ENCODE measurements around the gene TIGD7.
"Not testable (repeated sequence)": the region's sequence is repeated elsewhere in the genome, so short reads cannot be mapped to it uniquely, and the experiment has no call there.

The TIGD7 gene

GRCh38 chr16:3283543-3284447 is 21.4 kb downstream of the TIGD7 start:
- peak overlapping the region; percentile 75 to 94 (median 89) for H3K4me3 ChIP-seq (ENCODE audit: low read depth in 1 of 5, low read length in 5 of 5)
- peaks cover 5 to 33% (median 12%) of the 10 kb centered on the region in 5 donors for H3K9me3 ChIP-seq (ENCODE audit: control insufficient read depth in 5 of 5, low read length in 5 of 5)
- H3K27ac ChIP-seq (ENCODE audit: low read depth, low read length): peak overlapping the region; percentile 97
- H3K27me3 ChIP-seq (ENCODE audit: control insufficient read depth in 5 of 5, insufficient read depth in 4 of 5, low read length in 5 of 5): no peaks in the 10 kb centered on the region
- peaks cover 7 to 28% (median 25%) of the 10 kb centered on the region in 5 donors for H3K36me3 ChIP-seq (ENCODE audit: control insufficient read depth in 5 of 5, insufficient read depth in 5 of 5, low read length in 5 of 5)
- peaks cover 10 to 36% (median 27%) of the 10 kb centered on the region in 5 donors for H3K4me1 ChIP-seq (ENCODE audit: control insufficient read depth in 5 of 5, insufficient read depth in 5 of 5, low read length in 5 of 5)
- peak overlapping the region; percentile 73 to 99 (median 94) for H3K9ac ChIP-seq (ENCODE audit: low read length in 5 of 5)

DNA sequence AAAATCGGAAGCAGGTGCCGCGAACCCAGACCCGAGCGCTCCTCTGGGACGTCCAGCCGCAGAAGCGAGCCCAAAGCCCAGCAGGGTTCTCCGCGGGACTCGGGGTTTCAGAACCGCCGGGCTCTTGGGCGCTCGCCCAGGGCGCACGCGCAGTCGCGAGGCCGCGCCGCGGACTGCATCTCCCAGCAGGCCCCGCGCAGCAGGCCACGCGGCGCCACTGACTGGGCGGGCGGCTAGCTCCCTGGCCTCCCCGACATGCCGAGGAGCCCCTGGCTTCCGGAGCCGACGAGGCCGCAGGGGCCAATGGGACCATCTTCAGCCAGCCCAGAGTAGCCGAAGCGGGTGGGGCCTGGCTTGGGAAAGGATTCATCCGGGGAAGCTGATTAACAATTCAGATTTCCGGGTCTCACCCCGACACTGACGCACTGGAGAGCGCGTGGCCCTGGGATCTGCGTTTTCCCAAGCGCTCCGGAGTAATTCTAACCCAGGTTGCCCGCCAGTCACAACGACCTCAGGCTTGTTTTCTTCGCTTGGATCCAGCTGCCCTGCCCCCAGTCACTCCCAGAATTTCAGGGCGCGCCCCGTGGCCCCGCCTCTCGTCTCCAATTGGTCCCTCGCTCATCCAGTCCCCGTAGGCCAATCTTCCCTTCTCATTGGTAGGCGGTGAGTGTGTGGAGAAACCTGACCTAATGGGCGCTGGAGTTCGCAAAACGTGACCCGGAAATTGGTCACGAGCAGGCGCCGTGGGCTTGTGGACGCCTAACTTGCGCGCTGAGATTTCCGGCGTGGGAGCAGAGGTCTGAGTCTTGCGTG is 22.3 kb downstream of the TIGD7 start, which contains the start of gene ZNF263:
TSS of gene ZNF263 (plus strand) at position 762 of the 813 bp plus-strand sequence. CDS start 328 bp downstream, outside the sequence.
- Histone ChIP-seq H3K4me1 (ENCODE audit: control insufficient read depth in 5 of 5, insufficient read depth in 5 of 5, low read length in 5 of 5) (peaks cover 10 to 36% (median 27%) of the 10 kb centered on the region in 5 donors), H3K9ac (ENCODE audit: low read length in 5 of 5) (peak within 1 kb of the TSS; percentile 92 to 99 (median 94)), H3K27ac (ENCODE audit: low read depth, low read length) (peak within 1 kb of the TSS; percentile 97), H3K27me3 (ENCODE audit: control insufficient read depth in 5 of 5, insufficient read depth in 4 of 5, low read length in 5 of 5) (no peaks in the 10 kb centered on the region), H3K4me3 (ENCODE audit: low read depth in 1 of 5, low read length in 5 of 5) (peak within 1 kb of the TSS; percentile 75 to 94 (median 89)), H3K36me3 (ENCODE audit: control insufficient read depth in 5 of 5, insufficient read depth in 5 of 5, low read length in 5 of 5) (peaks cover 7 to 21% (median 19%) of the 10 kb centered on the region in 5 donors), H3K9me3 (ENCODE audit: control insufficient read depth in 5 of 5, low read length in 5 of 5) (peaks cover 0 to 26% (median 11%) of the 10 kb centered on the region in 5 donors)

DNA sequence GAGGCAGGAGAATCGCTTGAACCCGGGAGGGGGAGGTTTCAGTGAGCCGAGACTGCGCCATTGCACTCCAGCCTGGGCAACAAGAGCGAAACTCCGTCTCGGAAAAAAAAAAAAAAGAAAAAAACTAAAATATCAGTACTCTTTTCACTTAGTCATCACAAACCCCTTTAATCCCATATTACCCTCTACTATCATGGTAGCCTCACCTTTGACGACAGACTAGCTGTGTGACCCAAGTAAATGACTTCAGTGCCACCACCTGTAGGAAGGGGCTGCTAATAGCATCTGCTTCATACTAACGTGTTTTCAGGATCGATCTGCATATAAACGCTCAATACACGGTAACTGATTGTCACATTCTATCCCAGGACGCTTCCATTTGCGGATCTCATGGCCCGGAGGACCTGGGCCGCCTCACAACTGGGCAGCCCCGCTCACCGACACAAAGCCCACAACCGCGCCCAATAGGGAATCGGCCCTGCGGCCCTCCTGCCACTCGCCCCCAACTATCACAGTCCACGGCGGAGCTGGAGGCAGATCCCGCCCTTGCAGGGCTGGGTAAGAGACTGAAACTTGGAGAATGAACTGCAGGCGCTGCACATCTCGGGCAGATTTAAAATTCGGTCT is 23.0 kb downstream of the TIGD7 start:
- Histone ChIP-seq H3K27me3 (ENCODE audit: control insufficient read depth in 5 of 5, insufficient read depth in 4 of 5, low read length in 5 of 5) (no peaks in the 10 kb centered on the region), H3K27ac (ENCODE audit: low read depth, low read length) (peak overlapping the region; percentile 97), H3K4me3 (ENCODE audit: low read depth in 1 of 5, low read length in 5 of 5) (peak overlapping the region; percentile 75 to 92 (median 85)), H3K36me3 (ENCODE audit: control insufficient read depth in 5 of 5, insufficient read depth in 5 of 5, low read length in 5 of 5) (peaks cover 4 to 20% (median 18%) of the 10 kb centered on the region in 5 donors), H3K9me3 (ENCODE audit: control insufficient read depth in 5 of 5, low read length in 5 of 5) (peaks cover 0 to 26% (median 11%) of the 10 kb centered on the region in 5 donors), H3K4me1 (ENCODE audit: control insufficient read depth in 5 of 5, insufficient read depth in 5 of 5, low read length in 5 of 5) (peaks cover 10 to 36% (median 27%) of the 10 kb centered on the region in 5 donors), H3K9ac (ENCODE audit: low read length in 5 of 5) (peak overlapping the region; percentile 65 to 99 (median 94))

DNA sequence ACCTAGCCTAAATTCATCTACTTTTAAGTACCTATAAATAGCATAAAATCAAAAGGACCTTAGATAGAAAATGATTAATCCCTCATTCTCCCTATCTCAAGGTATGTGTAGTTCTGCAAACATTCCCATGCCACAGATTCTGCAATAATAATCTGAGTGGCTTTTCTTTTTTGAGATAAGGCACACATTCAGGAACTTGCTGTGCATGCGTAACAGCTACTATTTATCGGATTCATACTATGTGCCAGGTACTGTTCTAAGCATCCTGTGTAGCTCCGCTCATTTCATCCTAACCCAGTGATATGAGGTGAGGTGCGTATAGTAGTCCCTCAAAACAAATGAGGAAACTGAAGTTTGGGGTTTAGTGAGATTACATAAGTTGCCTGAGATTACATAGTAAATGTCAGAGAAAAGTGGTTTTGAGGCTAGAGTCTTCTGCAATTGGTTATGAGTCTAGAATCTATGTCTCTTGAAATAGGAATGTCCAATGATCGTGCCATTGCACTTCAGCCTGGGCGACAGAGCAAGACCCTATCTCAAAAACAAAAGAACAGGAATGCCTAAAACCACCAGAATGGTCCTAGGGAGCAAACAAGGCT is 23.9 kb downstream of the TIGD7 start:
- H3K36me3 ChIP-seq (ENCODE audit: control insufficient read depth in 5 of 5, insufficient read depth in 5 of 5, low read length in 5 of 5): peaks cover 0 to 15% (median 10%) of the 10 kb centered on the region in 5 donors
- H3K9ac ChIP-seq (ENCODE audit: low read length in 5 of 5): no peak overlapping the region
- no peak overlapping the region for H3K27ac ChIP-seq (ENCODE audit: low read depth, low read length)
- peaks cover 10 to 36% (median 27%) of the 10 kb centered on the region in 5 donors for H3K4me1 ChIP-seq (ENCODE audit: control insufficient read depth in 5 of 5, insufficient read depth in 5 of 5, low read length in 5 of 5)
- H3K27me3 ChIP-seq (ENCODE audit: control insufficient read depth in 5 of 5, insufficient read depth in 4 of 5, low read length in 5 of 5): no peaks in the 10 kb centered on the region
- peaks cover 0 to 18% (median 7%) of the 10 kb centered on the region in 5 donors for H3K9me3 ChIP-seq (ENCODE audit: control insufficient read depth in 5 of 5, low read length in 5 of 5)
- no peak overlapping the region for H3K4me3 ChIP-seq (ENCODE audit: low read depth in 1 of 5, low read length in 5 of 5)

DNA sequence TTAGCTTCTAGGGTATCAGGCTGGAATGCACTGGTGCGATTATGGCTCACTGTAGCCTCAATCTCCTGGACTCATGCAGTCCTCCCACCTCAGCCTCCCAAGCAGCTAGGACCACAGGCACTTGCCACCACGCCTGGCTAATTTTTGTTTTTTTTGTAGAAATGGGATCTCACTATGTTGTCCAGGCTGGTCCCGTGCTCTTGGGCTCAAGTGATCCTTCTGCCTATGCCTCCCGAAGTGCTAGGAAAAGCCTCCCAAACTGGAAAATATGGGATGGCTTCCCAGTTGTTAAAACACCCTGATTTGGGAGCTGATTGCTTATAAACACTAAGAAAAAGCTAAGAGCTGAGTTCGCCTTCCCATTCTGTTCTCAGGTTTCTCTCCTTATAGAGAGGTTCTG is 28.6 kb downstream of the TIGD7 start:
- no peaks in the 10 kb centered on the region for H3K36me3 ChIP-seq (ENCODE audit: control insufficient read depth in 5 of 5, insufficient read depth in 5 of 5, low read length in 5 of 5)
- no peaks in the 10 kb centered on the region for H3K27me3 ChIP-seq (ENCODE audit: control insufficient read depth in 5 of 5, insufficient read depth in 4 of 5, low read length in 5 of 5)
- H3K9me3 ChIP-seq (ENCODE audit: control insufficient read depth in 5 of 5, low read length in 5 of 5): peaks cover 0 to 8% (median 0%) of the 10 kb centered on the region in 5 donors
- H3K4me1 ChIP-seq (ENCODE audit: control insufficient read depth in 5 of 5, insufficient read depth in 5 of 5, low read length in 5 of 5): peaks cover 0 to 1% (median 0%) of the 10 kb centered on the region in 5 donors
- no peak overlapping the region for H3K4me3 ChIP-seq (ENCODE audit: low read depth in 1 of 5, low read length in 5 of 5)
- no peak overlapping the region for H3K27ac ChIP-seq (ENCODE audit: low read depth, low read length)
- no peak overlapping the region for H3K9ac ChIP-seq (ENCODE audit: low read length in 5 of 5)

DNA sequence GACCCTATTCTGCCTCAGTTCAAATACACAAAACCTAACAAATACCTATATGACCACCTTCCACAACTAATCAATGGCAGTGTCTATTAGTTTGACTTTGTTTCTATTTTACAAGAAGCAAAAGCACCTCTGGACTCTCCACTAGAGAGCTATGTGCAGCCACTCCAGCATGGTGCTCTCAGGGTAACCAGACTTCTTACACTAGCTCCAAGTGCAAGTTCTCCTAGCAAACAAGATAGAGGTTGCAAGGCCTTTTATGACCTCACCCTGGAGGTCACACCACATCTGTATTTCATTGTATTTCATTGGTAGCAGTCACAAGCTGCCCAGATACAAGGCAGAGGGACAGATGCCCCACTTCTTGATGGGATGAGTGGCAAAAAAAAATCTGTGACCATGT is 30.3 kb downstream of the TIGD7 start:
- peaks cover 0 to 8% (median 0%) of the 10 kb centered on the region in 5 donors for H3K9me3 ChIP-seq (ENCODE audit: control insufficient read depth in 5 of 5, low read length in 5 of 5)
- H3K4me3 ChIP-seq (ENCODE audit: low read depth in 1 of 5, low read length in 5 of 5): no peak overlapping the region
- no peaks in the 10 kb centered on the region for H3K27me3 ChIP-seq (ENCODE audit: control insufficient read depth in 5 of 5, insufficient read depth in 4 of 5, low read length in 5 of 5)
- H3K27ac ChIP-seq (ENCODE audit: low read depth, low read length): no peak overlapping the region
- H3K36me3 ChIP-seq (ENCODE audit: control insufficient read depth in 5 of 5, insufficient read depth in 5 of 5, low read length in 5 of 5): no peaks in the 10 kb centered on the region
- H3K9ac ChIP-seq (ENCODE audit: low read length in 5 of 5): no peak overlapping the region
- no peaks in the 10 kb centered on the region for H3K4me1 ChIP-seq (ENCODE audit: control insufficient read depth in 5 of 5, insufficient read depth in 5 of 5, low read length in 5 of 5)

DNA sequence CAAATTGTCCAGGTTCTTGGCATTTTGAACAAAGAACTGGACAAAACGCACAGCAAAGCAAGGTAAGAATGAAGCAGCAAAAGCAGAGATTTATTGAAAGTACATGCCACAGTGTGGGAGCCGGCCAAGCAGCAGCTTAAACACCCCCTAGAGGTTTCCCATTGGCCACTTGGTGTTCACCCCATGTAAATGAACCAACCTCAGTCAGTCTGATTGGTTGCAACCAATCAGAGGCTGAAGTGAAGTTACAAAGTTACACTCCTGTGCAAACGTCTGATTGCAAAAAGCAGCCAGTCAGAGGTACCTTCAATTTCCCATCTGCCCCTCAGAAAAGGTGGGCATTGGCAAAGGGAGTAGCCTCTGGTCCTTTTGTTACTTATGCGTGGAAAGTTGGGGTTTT is 30.7 kb downstream of the TIGD7 start:
- Histone ChIP-seq H3K9me3 (ENCODE audit: control insufficient read depth in 5 of 5, low read length in 5 of 5) (peaks cover 0 to 8% (median 0%) of the 10 kb centered on the region in 5 donors), H3K27ac (ENCODE audit: low read depth, low read length) (no peak overlapping the region), H3K9ac (ENCODE audit: low read length in 5 of 5) (no peak overlapping the region), H3K36me3 (ENCODE audit: control insufficient read depth in 5 of 5, insufficient read depth in 5 of 5, low read length in 5 of 5) (no peaks in the 10 kb centered on the region), H3K4me1 (ENCODE audit: control insufficient read depth in 5 of 5, insufficient read depth in 5 of 5, low read length in 5 of 5) (no peaks in the 10 kb centered on the region), H3K4me3 (ENCODE audit: low read depth in 1 of 5, low read length in 5 of 5) (no peak overlapping the region), H3K27me3 (ENCODE audit: control insufficient read depth in 5 of 5, insufficient read depth in 4 of 5, low read length in 5 of 5) (no peaks in the 10 kb centered on the region)

DNA sequence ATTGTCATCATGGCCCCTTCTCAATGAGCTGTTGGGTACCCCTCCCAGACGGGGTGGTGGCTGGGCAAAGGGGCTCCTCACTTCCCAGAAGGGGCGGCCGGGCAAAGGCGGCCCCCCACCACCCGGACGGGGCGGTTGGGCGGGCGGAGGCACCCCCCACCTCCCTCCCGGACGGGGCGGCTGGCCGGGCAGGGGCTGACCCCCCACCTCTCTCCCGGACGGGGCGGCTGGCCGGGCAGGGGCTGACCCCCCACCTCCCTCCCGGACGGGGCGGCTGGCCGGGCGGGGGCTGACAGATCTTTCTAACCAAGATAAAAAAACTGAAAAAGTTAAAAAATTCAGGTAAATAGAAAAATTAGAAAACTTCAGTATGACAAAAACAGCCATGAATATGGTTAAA is 33.9 kb downstream of the TIGD7 start:
- Histone ChIP-seq H3K36me3 (ENCODE audit: control insufficient read depth in 5 of 5, insufficient read depth in 5 of 5, low read length in 5 of 5) (peaks cover 0 to 14% (median 2%) of the 10 kb centered on the region in 5 donors), H3K9me3 (ENCODE audit: control insufficient read depth in 5 of 5, low read length in 5 of 5) (peaks cover 0 to 25% (median 3%) of the 10 kb centered on the region in 5 donors)
- not testable (repeated sequence) for H3K27me3 ChIP-seq (ENCODE audit: control insufficient read depth in 5 of 5, insufficient read depth in 4 of 5, low read length in 5 of 5); H3K9ac ChIP-seq (ENCODE audit: low read length in 5 of 5); H3K4me1 ChIP-seq (ENCODE audit: control insufficient read depth in 5 of 5, insufficient read depth in 5 of 5, low read length in 5 of 5); H3K4me3 ChIP-seq (ENCODE audit: low read depth in 1 of 5, low read length in 5 of 5); H3K27ac ChIP-seq (ENCODE audit: low read depth, low read length)

- not testable (repeated sequence) for H3K9ac ChIP-seq (ENCODE audit: low read length in 5 of 5); H3K4me3 ChIP-seq (ENCODE audit: low read depth in 1 of 5, low read length in 5 of 5)
- H3K9me3 ChIP-seq (ENCODE audit: control insufficient read depth in 5 of 5, low read length in 5 of 5): peaks cover 0 to 27% (median 3%) of the 10 kb centered on the region in 5 donors
These were observed 34.5 kb downstream of the TIGD7 start for GRCh38 chr16:3270718-3271117.

More at GRCh38 chr16:3270718-3271117, 34.5 kb downstream of the TIGD7 start:
- Histone ChIP-seq H3K36me3 (ENCODE audit: control insufficient read depth in 5 of 5, insufficient read depth in 5 of 5, low read length in 5 of 5) (peaks cover 0 to 15% (median 2%) of the 10 kb centered on the region in 5 donors), H3K4me1 (ENCODE audit: control insufficient read depth in 5 of 5, insufficient read depth in 5 of 5, low read length in 5 of 5) (peaks cover 0 to 11% (median 3%) of the 10 kb centered on the region in 5 donors)
- H3K27me3 ChIP-seq (ENCODE audit: control insufficient read depth in 5 of 5, insufficient read depth in 4 of 5, low read length in 5 of 5); H3K27ac ChIP-seq (ENCODE audit: low read depth, low read length): not testable (repeated sequence)

Measured in subcutaneous abdominal adipose tissue (tissue), 5 donors.